ENCODE measurements around the gene MYBBP1A. TPM values are rescaled to one million over a fixed set of nuclear protein-coding genes. Genes with fewer than 3 reads are reported as not detected.

The MYBBP1A gene
- total RNA-seq, 2 donors from 2014 or later = 92.3 to 246 TPM

DNA sequence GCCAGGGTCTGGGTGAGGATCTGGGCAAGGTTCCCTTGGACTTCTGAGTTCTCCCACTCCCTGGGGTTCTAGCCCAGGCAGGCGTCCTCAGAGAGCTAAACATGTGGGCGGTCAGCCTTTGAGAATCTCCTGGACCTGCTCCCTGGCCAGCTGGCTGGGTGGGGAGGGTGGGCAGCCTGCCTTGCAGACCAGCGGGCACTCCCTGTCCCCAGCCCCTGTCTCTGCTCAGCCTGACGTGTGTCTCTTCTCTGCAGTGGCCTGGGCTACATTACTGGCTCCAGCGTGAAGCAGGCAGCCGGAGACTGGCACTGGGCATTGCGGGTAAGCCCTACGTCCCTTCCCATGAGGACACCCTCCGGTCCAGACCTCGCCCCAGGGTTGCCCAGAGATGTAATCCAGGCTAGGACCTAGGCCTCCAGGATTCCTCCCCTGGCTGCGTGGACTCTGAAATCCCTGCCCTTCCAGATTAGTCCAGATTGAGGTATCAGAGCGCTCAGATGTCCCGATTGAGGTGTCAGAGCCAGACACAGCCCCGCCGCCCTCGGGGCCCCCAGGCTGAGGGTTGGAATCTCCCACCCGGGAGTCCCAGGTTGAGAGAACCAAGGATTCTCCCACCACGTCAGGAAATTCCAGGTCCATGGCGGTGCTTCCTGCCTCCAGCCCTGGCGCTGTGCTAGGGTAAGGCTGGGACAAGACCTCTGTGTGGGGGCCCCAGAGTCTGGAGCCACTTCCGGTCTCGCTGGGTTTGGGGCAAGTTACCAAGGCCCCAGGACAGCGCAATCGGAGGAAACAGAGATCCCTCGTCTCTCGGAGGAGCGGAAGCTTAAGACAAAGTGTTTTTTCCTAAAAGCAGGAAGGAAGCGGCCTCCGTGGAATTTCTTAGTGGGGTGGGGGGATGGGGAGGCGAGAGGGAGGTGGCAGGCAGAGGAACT, 24.1 kb downstream of the MYBBP1A start:
- no peak overlapping the region for H3K27ac Mint-ChIP-seq
- ATAC-seq (no peak), DNase-seq (ENCODE audit: low spot score) (no peak)
- peaks cover 4 to 11% of the 10 kb centered on the region in 2 donors for H3K27me3 Mint-ChIP-seq
- H3K4me1 Mint-ChIP-seq (ENCODE audit: low read depth in 2 of 2) = peaks cover 0 to 7% of the 10 kb centered on the region in 2 donors
- no peaks in the 10 kb centered on the region for H3K9me3 Mint-ChIP-seq
- H3K36me3 Mint-ChIP-seq = no peaks in the 10 kb centered on the region
- H3K4me3 Mint-ChIP-seq = no peak overlapping the region

DNA sequence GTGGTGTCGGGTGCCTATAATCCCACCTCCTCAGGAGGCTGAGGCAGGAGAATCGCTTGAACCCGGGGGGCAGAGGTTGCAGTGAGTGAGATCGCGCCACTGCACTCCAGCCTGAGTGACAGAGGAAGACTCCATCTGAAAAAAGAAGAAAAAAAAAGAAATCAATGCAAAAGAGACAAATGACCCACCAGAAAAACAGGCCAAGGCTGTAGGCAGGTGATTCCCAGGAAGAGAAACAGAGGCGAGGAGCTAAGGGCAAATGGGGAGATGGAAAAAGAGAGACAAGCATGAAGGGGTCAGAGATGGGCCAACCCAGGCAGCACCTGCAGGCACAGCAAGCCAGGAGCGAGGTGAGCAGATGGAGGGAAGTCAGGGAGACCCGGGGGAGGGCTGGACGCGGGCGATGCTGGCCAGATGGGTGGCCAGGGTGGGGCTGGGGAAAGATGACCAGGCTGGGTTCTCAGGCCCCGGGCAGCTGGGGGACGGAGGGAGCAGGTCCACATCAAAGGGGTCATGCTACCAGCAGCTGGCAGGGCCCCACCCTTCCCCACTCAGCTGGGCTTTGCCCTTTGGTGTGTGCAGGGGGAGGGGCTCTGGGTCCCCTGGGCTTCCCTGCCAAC, 25.5 kb downstream of the MYBBP1A start:
- H3K27me3 Mint-ChIP-seq = peaks cover 7 to 15% of the 10 kb centered on the region in 2 donors
- peak in 1 of 2 donors; percentile 12 for ATAC-seq
- no peak overlapping the region for H3K27ac Mint-ChIP-seq
- H3K9me3 Mint-ChIP-seq = no peaks in the 10 kb centered on the region
- H3K4me1 Mint-ChIP-seq (ENCODE audit: low read depth in 2 of 2) = peaks cover 0 to 7% of the 10 kb centered on the region in 2 donors
- H3K36me3 Mint-ChIP-seq = no peaks in the 10 kb centered on the region
- H3K4me3 Mint-ChIP-seq = no peak overlapping the region
- no peak for DNase-seq (ENCODE audit: low spot score)

DNA sequence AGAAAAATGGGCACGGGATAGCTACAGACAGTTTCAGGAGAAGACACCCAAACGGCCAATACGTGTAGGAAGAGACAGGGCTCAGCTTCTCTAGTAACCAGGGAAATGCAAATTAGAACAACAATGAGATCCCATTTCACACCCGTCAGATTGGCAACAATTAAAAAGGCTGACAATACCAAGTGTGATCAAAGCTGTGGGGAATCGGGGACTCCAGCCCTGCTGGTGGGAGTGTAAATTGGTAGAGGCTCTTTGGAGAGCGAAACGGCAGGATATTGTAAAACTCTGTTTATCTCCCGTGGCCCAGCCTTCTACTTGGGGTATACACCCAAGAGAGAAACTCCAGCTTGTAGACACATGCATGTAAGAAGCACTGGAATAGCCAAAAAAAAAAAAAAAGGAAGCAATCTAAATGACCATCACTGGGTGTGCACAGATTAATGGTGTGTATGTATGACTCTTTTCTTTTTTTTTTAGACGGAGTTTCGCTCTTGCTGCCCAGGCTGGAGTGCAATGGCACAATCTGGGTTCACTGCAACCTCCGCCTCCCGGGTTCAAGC, 27.5 kb downstream of the MYBBP1A start:
- peaks cover 7 to 15% of the 10 kb centered on the region in 2 donors for H3K27me3 Mint-ChIP-seq
- H3K27ac Mint-ChIP-seq = no peak overlapping the region
- no peaks in the 10 kb centered on the region for H3K36me3 Mint-ChIP-seq
- no peaks in the 10 kb centered on the region for H3K9me3 Mint-ChIP-seq
- DNase-seq (ENCODE audit: low spot score) = no peak
- ATAC-seq = no peak
- no peak overlapping the region for H3K4me3 Mint-ChIP-seq
- H3K4me1 Mint-ChIP-seq (ENCODE audit: low read depth in 2 of 2) = peaks cover 0 to 4% of the 10 kb centered on the region in 2 donors

DNA sequence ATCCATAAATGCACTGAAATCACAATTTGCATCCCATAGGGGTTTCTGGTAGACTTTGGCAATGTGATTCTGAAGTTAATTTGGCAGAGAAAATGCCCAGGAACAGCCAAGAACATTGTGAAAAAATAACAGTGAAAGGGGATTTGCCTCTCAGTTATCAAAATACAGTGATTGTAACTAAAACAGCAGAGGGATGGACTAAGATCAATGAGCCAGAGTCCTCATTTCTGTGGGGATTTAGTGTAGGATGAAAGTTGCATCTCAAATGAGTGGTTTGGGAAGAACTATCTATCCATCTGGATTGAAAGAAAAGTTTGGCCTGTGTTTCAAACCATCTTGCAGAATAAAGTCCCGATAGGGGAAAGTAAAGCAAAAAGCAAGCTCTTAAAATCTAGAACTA, 28.1 kb downstream of the MYBBP1A start:
- ATAC-seq (no peak), DNase-seq (ENCODE audit: low spot score) (no peak)
- Mint-ChIP-seq H3K36me3 (no peaks in the 10 kb centered on the region), H3K27me3 (peaks cover 7 to 12% of the 10 kb centered on the region in 2 donors), H3K9me3 (no peaks in the 10 kb centered on the region), H3K4me3 (no peak overlapping the region), H3K27ac (no peak overlapping the region), H3K4me1 (ENCODE audit: low read depth in 2 of 2) (peaks cover 0 to 3% of the 10 kb centered on the region in 2 donors)

DNA sequence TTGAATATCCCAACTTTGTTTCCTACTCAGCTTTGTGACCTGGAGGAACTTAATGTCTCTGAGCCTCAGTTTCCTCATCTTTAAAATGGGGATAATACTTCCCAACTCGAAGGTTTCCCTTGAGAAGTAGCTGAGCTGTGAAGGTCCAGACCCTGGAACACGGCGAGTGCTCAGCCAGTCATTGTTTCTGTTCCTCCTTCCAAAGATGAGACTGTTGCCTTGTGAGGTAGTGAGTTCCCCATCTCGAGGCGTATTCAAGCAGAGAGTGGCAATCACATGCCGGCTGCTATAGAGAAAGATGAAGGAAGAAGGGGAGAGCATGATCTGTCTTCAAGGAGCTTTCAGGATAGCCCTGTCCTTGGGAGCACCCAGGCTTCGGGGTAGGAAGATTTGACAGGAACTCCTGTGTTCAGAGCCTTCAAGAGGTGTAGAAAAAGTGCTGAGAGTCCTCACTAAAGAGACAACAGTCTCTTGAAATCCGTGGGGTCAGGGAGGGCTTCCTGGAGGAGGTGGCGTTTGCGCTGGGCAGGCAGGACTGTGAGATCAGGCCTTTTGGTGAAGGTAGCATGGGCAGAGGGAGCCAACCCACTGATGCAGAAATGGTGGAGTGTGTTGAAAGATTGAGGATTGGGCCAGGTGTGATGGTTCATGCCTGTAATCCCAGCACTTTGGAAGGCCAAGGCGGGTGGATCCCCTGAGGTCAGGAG, 29.3 kb downstream of the MYBBP1A start:
- ATAC-seq = no peak
- H3K4me1 Mint-ChIP-seq (ENCODE audit: low read depth in 2 of 2) = no peaks in the 10 kb centered on the region
- no peaks in the 10 kb centered on the region for H3K9me3 Mint-ChIP-seq
- no peak overlapping the region for H3K27ac Mint-ChIP-seq
- H3K4me3 Mint-ChIP-seq = no peak overlapping the region
- H3K36me3 Mint-ChIP-seq = no peaks in the 10 kb centered on the region
- H3K27me3 Mint-ChIP-seq = peaks cover 3 to 7% of the 10 kb centered on the region in 2 donors
- DNase-seq (ENCODE audit: low spot score) = no peak

DNA sequence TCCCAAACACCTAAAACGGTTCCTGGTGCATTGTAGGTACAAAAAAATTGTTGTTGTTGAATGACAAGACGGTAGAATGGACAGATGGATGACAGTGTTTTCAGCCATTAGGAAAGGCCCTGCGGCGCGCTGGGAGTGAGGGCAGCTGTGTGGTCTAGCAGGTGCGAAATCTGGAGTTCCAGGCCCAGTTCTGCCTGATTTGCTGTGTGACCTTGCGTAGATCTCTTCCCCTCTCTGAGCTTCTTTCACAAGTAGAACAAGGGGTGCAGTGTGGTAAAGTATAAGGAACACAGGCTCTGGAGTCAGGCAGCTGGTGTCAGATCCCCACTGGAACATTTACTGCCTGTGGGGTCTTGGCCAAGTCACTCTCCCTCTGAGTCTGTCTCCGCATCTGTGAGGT, 31.2 kb downstream of the MYBBP1A start:
- Mint-ChIP-seq H3K27me3 (peaks cover 3 to 7% of the 10 kb centered on the region in 2 donors), H3K9me3 (no peaks in the 10 kb centered on the region), H3K36me3 (no peaks in the 10 kb centered on the region), H3K4me1 (ENCODE audit: low read depth in 2 of 2) (no peaks in the 10 kb centered on the region), H3K4me3 (no peak overlapping the region), H3K27ac (no peak overlapping the region)
- no peak for DNase-seq (ENCODE audit: low spot score)
- ATAC-seq = no peak

DNA sequence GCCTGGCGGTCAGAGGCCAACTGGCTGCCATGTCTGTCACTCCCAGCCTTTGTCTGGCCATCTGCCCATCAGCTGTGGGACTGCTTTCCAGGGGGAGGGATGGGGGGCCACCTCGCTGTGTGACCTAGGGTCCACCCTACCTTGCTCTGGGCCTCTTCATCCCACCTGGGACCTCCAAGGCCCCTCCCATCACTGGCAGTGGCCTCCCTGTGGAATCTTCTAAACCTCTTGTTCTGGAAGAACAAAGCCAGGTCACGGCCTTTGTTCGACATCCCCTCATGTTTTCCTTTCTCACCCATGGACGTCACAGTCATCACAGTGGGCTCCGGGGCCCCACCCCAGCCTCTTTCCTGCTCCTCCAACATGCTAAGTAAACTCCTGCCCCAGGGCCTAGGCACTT, 32.5 kb downstream of the MYBBP1A start:
- H3K36me3 Mint-ChIP-seq = no peaks in the 10 kb centered on the region
- H3K27me3 Mint-ChIP-seq = peaks cover 3 to 7% of the 10 kb centered on the region in 2 donors
- DNase-seq (ENCODE audit: low spot score) (no peak), ATAC-seq (no peak)
- no peaks in the 10 kb centered on the region for H3K4me1 Mint-ChIP-seq (ENCODE audit: low read depth in 2 of 2)
- no peak overlapping the region for H3K27ac Mint-ChIP-seq
- H3K4me3 Mint-ChIP-seq = no peak overlapping the region
- H3K9me3 Mint-ChIP-seq = no peaks in the 10 kb centered on the region

DNA sequence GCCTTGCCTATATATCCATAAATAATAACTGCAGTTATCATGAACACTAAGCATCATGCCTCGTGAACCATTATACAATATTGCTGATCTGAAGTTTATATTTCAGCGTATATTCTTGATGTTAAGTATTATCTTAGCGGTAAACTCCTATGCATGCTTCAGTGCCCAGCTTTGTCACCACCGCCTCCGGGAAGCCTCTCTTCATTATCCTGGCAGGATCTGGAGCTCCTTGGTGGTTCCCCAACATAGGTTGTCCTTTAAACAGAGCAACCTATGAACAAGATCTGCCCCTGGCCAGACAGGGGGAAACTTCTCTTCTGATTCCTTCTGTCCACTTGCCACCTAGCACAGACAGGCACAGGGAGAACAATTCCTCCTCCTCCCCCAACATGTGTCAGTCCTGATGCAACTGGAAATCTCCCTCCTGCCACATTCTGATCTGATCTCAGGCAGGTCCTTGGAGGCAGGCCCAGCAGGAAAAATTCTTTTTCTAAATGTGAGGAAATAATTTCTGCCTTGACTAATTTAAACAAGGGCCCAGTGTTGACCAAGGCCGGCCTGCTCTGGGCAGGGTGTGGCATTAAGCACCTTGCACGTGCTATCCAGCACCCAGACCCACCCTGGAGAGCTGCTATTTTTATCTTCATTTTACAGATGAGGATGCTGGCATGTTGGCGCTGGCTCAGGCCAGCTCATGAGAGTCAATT, 34.1 kb downstream of the MYBBP1A start:
- H3K27me3 Mint-ChIP-seq = peaks cover 3 to 4% of the 10 kb centered on the region in 2 donors
- H3K36me3 Mint-ChIP-seq = no peaks in the 10 kb centered on the region
- ATAC-seq (no peak), DNase-seq (ENCODE audit: low spot score) (no peak)
- H3K4me3 Mint-ChIP-seq = no peak overlapping the region
- no peaks in the 10 kb centered on the region for H3K4me1 Mint-ChIP-seq (ENCODE audit: low read depth in 2 of 2)
- H3K27ac Mint-ChIP-seq = no peak overlapping the region
- H3K9me3 Mint-ChIP-seq = no peaks in the 10 kb centered on the region

DNA sequence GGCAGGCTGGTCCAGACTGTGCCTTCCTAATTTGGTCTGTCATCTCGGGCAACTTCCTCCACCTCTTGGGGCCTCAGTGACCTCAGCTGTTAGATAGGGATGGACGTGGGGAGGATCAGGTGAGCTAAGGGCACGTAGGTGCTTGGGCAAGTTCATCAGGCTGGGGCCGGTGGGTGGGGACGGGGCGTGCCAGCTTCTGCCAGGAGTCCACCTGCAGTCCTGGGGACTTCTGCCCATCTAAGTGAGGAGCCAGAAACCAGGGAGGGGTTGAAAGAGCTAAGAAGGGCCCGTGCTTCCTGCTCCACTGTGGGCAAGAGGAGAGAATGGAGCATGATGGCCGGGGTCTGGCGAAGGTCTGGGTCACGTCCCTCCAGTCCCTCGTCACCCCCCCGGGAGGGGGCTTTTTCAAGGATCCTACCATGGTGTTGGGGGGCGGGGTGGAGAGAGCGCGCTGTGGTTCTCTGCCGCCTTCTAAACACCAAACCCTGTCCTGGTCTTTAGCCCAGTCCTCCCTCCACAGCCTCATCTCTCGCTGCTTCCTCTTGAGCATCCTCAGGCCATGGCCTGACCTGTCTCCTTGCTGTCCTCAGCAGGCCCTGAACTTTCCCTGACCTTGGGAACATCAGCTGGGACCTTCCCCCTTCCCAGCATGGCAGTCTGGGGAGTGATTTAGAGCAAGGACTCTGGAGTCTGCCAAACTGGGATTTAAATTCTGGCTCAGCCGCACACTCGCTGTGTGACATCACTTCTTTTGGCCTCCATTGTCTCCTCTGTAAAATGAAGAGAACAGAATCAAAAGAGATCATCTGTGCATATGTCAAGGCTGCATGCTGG, 34.9 kb downstream of the MYBBP1A start:
- Mint-ChIP-seq H3K36me3 (no peaks in the 10 kb centered on the region), H3K4me3 (no peak overlapping the region), H3K27ac (no peak overlapping the region), H3K9me3 (no peaks in the 10 kb centered on the region), H3K4me1 (ENCODE audit: low read depth in 2 of 2) (no peaks in the 10 kb centered on the region), H3K27me3 (no peaks in the 10 kb centered on the region)
- ATAC-seq = peak in 1 of 2 donors; percentile 8
- DNase-seq (ENCODE audit: low spot score) = no peak

DNA sequence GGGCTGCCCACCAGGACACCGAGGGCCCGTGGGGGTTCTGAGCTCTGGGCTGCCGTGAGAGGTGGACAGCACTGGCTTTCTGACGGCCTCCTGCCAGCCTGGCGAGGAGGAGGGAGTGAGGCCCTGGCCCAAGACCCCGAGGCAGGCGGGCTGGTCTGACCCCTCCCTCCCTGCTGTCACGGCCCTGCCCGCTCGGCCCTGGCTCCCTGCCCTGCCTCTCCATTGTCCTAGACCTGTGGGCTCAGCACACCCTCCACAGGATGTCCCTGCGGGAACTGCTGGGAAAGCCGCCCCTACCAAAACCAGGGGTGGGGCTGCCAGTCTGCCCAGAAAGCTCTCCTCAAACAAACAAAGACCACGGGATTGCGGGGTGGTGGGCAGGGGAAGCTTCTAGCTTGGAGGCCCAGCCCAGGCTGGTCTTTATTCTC, 35.8 kb downstream of the MYBBP1A start:
- Mint-ChIP-seq H3K9me3 (no peaks in the 10 kb centered on the region), H3K27me3 (no peaks in the 10 kb centered on the region), H3K4me1 (ENCODE audit: low read depth in 2 of 2) (no peaks in the 10 kb centered on the region), H3K36me3 (no peaks in the 10 kb centered on the region), H3K4me3 (no peak overlapping the region), H3K27ac (no peak overlapping the region)
- DNase-seq (ENCODE audit: low spot score) = no peak
- ATAC-seq = no peak

DNA sequence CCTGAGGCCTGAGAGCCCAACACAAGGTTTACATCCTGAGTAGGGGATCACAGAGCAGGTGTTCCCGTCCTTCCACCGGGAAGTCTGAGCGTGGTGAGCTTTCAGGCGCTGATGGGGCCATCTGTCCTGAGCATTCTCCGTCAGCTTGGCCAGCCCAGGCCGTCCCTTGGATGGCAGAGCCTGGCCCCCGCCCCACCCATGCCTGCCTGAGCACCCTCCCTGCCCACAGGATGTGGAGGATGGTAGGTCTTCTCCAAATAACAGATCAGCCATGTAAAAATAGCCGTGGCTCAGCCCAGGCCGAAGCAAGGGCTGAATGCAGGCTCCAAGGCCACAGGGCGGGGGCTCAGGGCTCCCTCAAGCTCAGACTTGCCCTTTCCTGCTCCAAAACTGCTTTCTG, 36.3 kb downstream of the MYBBP1A start:
- H3K4me1 Mint-ChIP-seq (ENCODE audit: low read depth in 2 of 2) = no peaks in the 10 kb centered on the region
- DNase-seq (ENCODE audit: low spot score) = no peak
- ATAC-seq = no peak
- H3K27ac Mint-ChIP-seq = no peak overlapping the region
- no peaks in the 10 kb centered on the region for H3K27me3 Mint-ChIP-seq
- no peak overlapping the region for H3K4me3 Mint-ChIP-seq
- no peaks in the 10 kb centered on the region for H3K36me3 Mint-ChIP-seq
- no peaks in the 10 kb centered on the region for H3K9me3 Mint-ChIP-seq

DNA sequence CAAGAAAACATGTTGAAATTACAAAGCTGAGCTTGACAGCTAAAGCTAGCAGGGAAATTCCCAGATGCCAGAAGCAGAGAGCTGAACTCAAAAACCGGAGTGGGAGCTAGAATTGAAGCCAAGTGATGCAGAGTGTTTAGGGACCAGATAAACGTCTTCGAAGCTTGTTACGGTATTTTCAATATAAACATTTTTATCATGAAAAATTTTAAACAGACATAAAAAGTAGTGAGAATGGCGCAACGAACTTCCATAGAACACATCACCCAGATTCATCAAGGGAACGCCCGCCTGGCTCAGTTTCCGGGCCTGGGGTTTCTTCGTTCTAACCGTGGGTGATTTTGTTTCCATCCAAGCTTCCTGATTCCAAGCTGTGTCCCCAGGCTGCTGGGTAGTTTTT, 38.4 kb downstream of the MYBBP1A start:
- no peaks in the 10 kb centered on the region for H3K9me3 Mint-ChIP-seq
- no peak overlapping the region for H3K4me3 Mint-ChIP-seq
- no peak overlapping the region for H3K27ac Mint-ChIP-seq
- ATAC-seq (no peak), DNase-seq (ENCODE audit: low spot score) (no peak)
- H3K4me1 Mint-ChIP-seq (ENCODE audit: low read depth in 2 of 2) = no peaks in the 10 kb centered on the region
- H3K36me3 Mint-ChIP-seq = no peaks in the 10 kb centered on the region
- H3K27me3 Mint-ChIP-seq = no peaks in the 10 kb centered on the region

Measured in natural killer cell treated with Interleukin-12 subunit alpha and Interleukin-12 subunit beta and Interleukin-15 and Interleukin-18, amount 100 ng/mL, for 72 hours (primary cell).